NCI-H2107 (cell line): Measurements from ENCODE around the gene ARID5B.
"Not testable (repeated sequence)": the region's sequence is repeated elsewhere in the genome, so short reads cannot be mapped to it uniquely, and the experiment has no call there.

Experiments used
- DNase-seq: peaks from one replicate; lab custom pipeline; 2025; lab: John Stamatoyannopoulos, UW

ARID5B gene

GRCh38 chr10:61900829-61901792, at the start of gene ARID5B:
ARID5B (plus strand) TSS chr10:61901699; CDS start chr10:61901710, 11 bp downstream.
- DNase-seq, result no peak

- DNase-seq, result no peak
Measured at GRCh38 chr10:61852261-61852660, 49.2 kb upstream of the ARID5B start.

- DNase-seq, result no peak
Measured at GRCh38 chr10:61855771-61856170, 45.7 kb upstream of the ARID5B start.

GRCh38 chr10:61857746-61858145, 43.8 kb upstream of the ARID5B start:
- no peak for DNase-seq

- no peak for DNase-seq
Measured at GRCh38 chr10:61859786-61860185, 41.7 kb upstream of the ARID5B start.

- DNase-seq, result no peak
Measured at GRCh38 chr10:61860964-61861758, 40.3 kb upstream of the ARID5B start.

GRCh38 chr10:61863981-61864380, 37.5 kb upstream of the ARID5B start:
- DNase-seq, result no peak

GRCh38 chr10:61866700-61867368, 34.7 kb upstream of the ARID5B start:
- no peak for DNase-seq

GRCh38 chr10:61867374-61867773, 34.1 kb upstream of the ARID5B start:
- not testable (repeated sequence) for DNase-seq

- DNase-seq, result not testable (repeated sequence)
Measured at GRCh38 chr10:61867817-61868216, 33.7 kb upstream of the ARID5B start.

- DNase-seq, result no peak
Measured at GRCh38 chr10:61869041-61869675, 32.3 kb upstream of the ARID5B start.

- no peak for DNase-seq
Measured at GRCh38 chr10:61869774-61870525, 31.5 kb upstream of the ARID5B start.

- no peak for DNase-seq
Measured at GRCh38 chr10:61870526-61870895, 31.0 kb upstream of the ARID5B start.

- no peak for DNase-seq
Measured at GRCh38 chr10:61871487-61871886, 30.0 kb upstream of the ARID5B start.

- no peak for DNase-seq
Measured at GRCh38 chr10:61877887-61878739, 23.4 kb upstream of the ARID5B start.

- DNase-seq, result no peak
Measured at GRCh38 chr10:61878740-61879068, 22.8 kb upstream of the ARID5B start.

GRCh38 chr10:61882621-61883370, 18.7 kb upstream of the ARID5B start:
- no peak for DNase-seq

GRCh38 chr10:61883371-61884025, 18.0 kb upstream of the ARID5B start:
- no peak for DNase-seq

- no peak for DNase-seq
Measured at GRCh38 chr10:61887772-61888171, 13.7 kb upstream of the ARID5B start.
